ENCODE results near the gene ACTN3. TPM values are rescaled to one million over a fixed set of nuclear protein-coding genes. Genes with fewer than 3 reads are reported as not detected.
A peak's percentile ranks its signal among the peaks of the same experiment; 100 is the strongest.

Gene ACTN3
- total and polyA plus RNA-seq, 3 donors from 2014 or later = 1.7 to 6.8 (median 4.0) TPM

GRCh38 chr11:66559866-66560676 is 13.4 kb downstream of the ACTN3 start:
- H3K36me3 ChIP-seq (ENCODE audit: low read depth, missing control alignments) = no peaks in the 10 kb centered on the region
- 69 to 83% methylated on average over 7 to 21 of the region's 27 CpGs for WGBS, 2 donors
- TF ChIP-seq CTCF (IDR thresholded peaks at IDR 0.05) (no peak), POLR2A (IDR thresholded peaks at IDR 0.05) (no peak)
- no peak overlapping the region for H3K27ac ChIP-seq
- intact Hi-C loops (cut with DNase I; ENCODE audit: low total_unique reads) = no loop called here
- H3K4me1 ChIP-seq = peaks cover 7% of the 10 kb centered on the region
- no peak for DNase-seq
- H3K27me3 ChIP-seq = no peaks in the 10 kb centered on the region
- H3K9me3 ChIP-seq = no peaks in the 10 kb centered on the region
- H3K4me3 ChIP-seq = peak overlapping the region in 1 of 2 donors; percentile 38

GRCh38 chr11:66561178-66561974 is 14.7 kb downstream of the ACTN3 start:
- Histone ChIP-seq H3K36me3 (ENCODE audit: low read depth, missing control alignments) (no peaks in the 10 kb centered on the region), H3K27ac (no peak overlapping the region), H3K27me3 (no peaks in the 10 kb centered on the region), H3K4me3 (no peak overlapping the region), H3K9me3 (no peaks in the 10 kb centered on the region), H3K4me1 (peaks cover 7% of the 10 kb centered on the region)
- no peak for DNase-seq
- intact Hi-C loops (cut with DNase I; ENCODE audit: low total_unique reads) = no loop called here
- WGBS, 2 donors = 75 to 80% methylated on average over 1 to 14 of the region's 14 CpGs
- TF ChIP-seq CTCF (IDR thresholded peaks at IDR 0.05) = no peak
- no peak for TF ChIP-seq POLR2A (IDR thresholded peaks at IDR 0.05)

DNA sequence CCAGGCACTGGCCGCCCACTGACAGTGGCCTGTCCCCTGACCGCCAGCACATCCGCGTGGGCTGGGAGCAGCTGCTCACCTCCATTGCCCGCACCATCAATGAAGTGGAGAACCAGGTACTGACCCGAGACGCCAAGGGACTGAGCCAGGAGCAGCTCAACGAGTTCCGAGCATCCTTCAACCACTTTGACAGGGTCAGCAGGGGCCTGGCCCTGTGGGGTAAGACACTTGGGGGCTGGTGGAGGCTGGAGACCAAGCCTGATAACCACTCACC is 15.2 kb downstream of the ACTN3 start:
- Histone ChIP-seq H3K4me3 (no peak overlapping the region), H3K27me3 (no peaks in the 10 kb centered on the region), H3K4me1 (peaks cover 7% of the 10 kb centered on the region), H3K36me3 (ENCODE audit: low read depth, missing control alignments) (no peaks in the 10 kb centered on the region), H3K27ac (no peak overlapping the region), H3K9me3 (no peaks in the 10 kb centered on the region)
- WGBS, 2 donors = 90% methylated on average over 9 of the region's 9 CpGs; no CpG with 5 or more reads in 1 of the 2 donors
- intact Hi-C loops (cut with DNase I; ENCODE audit: low total_unique reads) = no loop called here
- no peak for DNase-seq
- no peak for TF ChIP-seq CTCF (IDR thresholded peaks at IDR 0.05)
- no peak for TF ChIP-seq POLR2A (IDR thresholded peaks at IDR 0.05)

- H3K4me1 ChIP-seq = peaks cover 7% of the 10 kb centered on the region
- H3K36me3 ChIP-seq (ENCODE audit: low read depth, missing control alignments) = no peaks in the 10 kb centered on the region
- TF ChIP-seq POLR2A (IDR thresholded peaks at IDR 0.05) = no peak
- TF ChIP-seq CTCF (IDR thresholded peaks at IDR 0.05) = no peak
- no peak for DNase-seq
- H3K4me3 ChIP-seq = no peak overlapping the region
- WGBS, 2 donors = 67 to 82% methylated on average over 1 to 2 of the region's 2 CpGs
- no peaks in the 10 kb centered on the region for H3K9me3 ChIP-seq
- no peak overlapping the region for H3K27ac ChIP-seq
- no peaks in the 10 kb centered on the region for H3K27me3 ChIP-seq
- intact Hi-C loops (cut with DNase I; ENCODE audit: low total_unique reads) = no loop called here
Observed at GRCh38 chr11:66562275-66562674, 15.6 kb downstream of the ACTN3 start.

All from testis (tissue), 3 donors.